Erythroblast (primary cell): ENCODE data around the gene CEP131.

ENCODE experiments used
- GATA1 ChIP-seq: IDR thresholded peaks from 2 replicates; pipeline ENCODE4 v1.6.1; 2011; ENCODE audit warnings: low read depth, mild to moderate bottlenecking, control low read depth, low read length, moderate library complexity
- POLR2A ChIP-seq: IDR thresholded peaks from 2 replicates; pipeline ENCODE4 v1.6.1; 2011; ENCODE audit warnings: mild to moderate bottlenecking, low read length

DNA sequence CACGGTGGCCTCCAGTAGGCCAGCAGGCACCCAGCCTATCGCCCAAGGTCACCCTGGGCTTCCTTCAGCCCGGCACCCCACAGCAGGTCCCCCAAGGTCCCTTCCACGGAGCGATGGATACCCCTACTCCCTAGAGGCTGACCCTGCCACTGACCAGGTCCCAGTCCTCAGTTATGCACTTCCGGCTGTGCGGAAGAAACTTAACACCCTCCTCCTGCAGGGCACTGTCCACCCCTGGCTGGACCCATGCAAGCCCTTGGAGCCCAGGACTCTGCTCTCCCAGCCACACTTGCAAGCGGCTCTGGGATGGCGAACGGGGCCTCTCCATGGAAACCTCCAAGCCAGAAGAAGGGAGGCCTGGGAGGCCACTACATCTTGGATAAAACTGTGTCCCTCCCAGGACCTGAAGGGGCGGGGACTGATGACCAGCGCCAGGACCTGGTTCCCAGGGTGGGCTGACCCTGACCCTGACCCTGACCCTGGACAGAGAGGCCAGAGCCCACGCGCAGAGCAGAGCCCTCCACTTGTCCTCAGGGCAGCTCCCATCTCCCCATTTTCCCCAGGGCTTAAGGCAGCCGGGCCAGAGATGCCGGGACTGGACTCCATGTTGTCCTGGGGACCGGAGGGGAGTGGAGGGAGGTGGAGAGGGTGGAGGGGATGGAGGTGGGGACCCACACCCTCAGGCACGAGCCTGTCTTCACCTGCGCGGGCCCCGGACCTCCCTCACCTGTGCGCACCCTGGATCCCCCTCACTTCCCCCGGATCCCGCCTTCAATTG, 734 bp downstream of the CEP131 start:
- no peak for TF ChIP-seq POLR2A
- no peak for TF ChIP-seq GATA1
